GM20431 (cell line): ENCODE data around the gene ELMO1.
"Not testable (repeated sequence)": the region's sequence is repeated elsewhere in the genome, so short reads cannot be mapped to it uniquely, and the experiment has no call there.

Experiments used
- in situ Hi-C: fragments of 300-500 bp; cut with MseI, MboI; formaldehyde crosslinking; loops from one replicate; pipeline ENCODE4 v1.15.0; 2020; ENCODE audit warnings: low sequenced_read_pairs; ENCODE audit not compliant: unreplicated experiment

Gene ELMO1

DNA sequence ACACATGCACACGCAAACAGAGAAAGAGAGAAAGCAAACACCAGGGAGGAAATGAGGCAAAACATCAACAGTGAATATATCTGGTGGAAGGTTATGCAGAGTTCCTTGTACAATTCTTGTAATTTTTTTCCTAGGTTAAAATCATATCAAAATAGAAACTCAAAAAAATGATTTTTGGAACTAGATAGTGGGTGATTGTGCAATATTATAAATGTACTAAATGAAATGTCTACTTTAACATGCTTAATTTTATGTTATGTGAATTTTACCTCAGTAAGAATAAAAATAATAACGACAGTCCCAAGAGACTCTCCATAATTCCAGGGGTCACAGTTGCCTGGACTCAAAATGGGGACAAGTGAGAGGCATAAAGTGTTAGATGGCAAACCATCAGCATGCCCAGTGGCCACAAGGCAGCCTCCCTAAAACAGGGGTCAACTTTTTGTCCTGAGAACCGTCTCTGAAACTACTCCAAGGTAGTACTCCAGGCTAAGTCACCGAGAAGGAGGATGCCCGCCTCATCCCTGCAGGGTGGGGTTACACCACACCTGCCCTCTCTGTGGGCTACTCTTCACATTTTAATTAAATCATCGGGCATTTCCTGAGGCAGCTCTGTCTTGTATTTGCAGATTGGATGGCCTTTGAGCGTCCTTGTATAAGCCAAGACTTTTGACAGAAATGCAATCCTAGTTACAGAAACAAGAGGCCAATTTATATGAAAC, 267.7 kb downstream of the ELMO1 start:
- in situ Hi-C loops: loop anchor here (25.0 kb wide), 2 partner anchors 194 to 694 kb away; no protein-coding TSS in a partner anchor

DNA sequence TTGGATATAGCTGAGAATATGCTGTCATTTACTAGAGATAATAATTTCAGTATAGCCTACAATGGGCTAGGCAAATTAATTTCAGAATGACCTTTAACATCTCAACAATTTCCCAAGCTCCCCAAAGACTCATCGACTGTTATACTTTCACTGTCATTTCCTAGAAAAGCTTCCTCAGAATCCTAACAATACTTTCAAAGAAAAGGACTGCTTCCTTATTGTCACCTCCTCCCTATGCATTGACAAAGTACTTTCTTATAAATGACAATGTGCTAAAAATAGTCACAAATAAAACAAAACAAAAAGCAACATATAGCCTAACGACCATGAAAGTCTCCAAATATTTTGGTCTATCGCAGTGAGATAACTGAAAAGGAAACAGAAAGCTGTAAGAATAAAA, 272.6 kb downstream of the ELMO1 start:
- in situ Hi-C loops: loop anchor here (25.0 kb wide), 2 partner anchors 189 to 689 kb away; no protein-coding TSS in a partner anchor

DNA sequence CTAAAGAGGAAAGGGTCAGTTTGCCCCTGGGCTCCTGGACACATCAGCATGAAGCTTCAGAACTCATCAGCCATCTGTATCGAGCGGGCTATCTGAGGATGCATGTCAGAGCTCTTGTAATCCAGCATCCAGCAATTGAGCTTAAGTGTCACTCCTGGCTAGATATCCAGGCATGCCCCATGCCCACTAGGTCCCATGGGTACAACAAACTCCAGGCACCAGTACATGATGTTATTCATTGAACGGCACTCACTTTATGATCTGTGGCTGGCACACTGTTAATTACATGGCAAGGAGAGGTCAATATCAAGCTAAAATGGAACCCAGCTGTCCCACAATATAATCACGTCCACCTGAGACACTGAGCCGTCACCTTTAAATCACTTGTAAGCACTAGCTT, 274.2 kb downstream of the ELMO1 start:
- in situ Hi-C loops: no loop called here

DNA sequence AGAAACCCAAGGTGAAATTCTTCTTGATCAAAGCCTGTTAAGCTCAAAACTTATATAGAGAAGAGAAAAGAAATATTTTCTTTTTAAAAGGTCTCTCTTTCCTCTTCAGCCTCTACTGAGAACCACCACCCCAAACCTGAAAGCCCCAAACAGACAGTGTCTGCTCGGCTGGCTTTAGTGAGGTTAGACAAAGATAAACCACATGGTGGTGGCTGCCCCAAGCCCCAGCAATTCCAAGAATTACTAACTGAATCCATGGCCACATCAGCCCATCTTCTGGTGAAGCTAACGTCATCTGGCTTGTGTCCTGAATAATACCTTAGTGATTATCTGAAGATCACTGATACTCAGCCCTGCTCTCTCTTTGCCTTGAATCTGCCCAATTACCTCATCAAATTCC, 275.0 kb downstream of the ELMO1 start:
- in situ Hi-C loops: no loop called here

DNA sequence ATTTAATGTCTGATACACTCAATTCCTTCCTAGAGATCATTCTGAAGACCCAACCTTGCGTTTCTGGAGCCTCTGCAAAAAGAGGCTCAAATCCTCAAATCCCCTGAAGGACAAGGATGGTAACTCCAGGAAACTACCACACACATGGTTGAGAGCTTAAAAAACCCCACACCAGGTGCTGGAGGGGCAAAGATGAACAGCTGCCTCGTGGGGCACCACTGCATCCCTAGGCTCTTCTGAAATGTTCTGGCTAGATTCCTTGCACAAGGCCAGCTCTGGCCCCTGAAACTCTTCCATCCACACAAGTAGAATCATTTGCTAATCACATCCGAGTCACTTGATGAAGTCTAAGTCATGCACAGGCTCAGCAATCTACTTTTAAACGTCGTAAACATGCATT, 286.6 kb downstream of the ELMO1 start:
- in situ Hi-C loops: no loop called here

DNA sequence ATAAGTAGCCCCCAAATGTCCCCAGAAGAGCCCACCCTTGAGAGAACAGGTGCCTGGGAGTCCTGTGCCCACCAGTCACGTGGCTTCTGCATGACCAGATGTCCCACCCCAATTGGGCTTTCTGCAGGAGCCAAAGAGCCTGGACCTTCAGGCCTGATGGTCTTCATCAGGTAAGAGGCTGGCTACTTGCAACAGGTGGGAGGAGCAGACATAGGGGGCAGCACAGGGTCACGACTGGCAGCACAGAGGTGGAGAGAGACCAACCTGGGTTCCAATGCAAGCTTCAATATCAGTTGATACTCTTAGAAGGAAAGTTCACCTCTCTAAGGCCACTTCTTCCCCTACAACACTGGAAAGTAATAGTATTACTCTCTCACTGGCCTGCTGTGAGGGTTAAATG, 288.0 kb downstream of the ELMO1 start:
- in situ Hi-C loops: no loop called here

DNA sequence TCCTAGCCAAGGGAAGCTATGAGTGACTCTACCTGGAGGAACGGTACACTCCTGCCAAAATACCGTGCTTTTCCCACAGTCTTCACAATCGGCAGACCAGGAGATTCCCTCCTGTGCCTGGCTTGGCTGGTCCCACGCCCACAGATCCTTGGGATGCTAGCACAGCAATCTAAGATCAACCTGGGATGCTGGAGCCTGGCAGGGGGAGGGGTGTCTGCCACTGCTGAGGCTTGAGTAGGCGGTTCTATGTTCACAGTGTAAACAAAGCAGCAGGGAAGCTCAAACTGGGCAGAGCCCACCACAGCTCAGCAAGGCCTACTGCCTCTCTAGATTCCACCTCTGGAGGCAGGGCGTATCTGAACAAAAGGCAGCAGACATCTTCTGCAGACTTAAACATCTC, 295.3 kb downstream of the ELMO1 start:
- in situ Hi-C loops: no loop called here

DNA sequence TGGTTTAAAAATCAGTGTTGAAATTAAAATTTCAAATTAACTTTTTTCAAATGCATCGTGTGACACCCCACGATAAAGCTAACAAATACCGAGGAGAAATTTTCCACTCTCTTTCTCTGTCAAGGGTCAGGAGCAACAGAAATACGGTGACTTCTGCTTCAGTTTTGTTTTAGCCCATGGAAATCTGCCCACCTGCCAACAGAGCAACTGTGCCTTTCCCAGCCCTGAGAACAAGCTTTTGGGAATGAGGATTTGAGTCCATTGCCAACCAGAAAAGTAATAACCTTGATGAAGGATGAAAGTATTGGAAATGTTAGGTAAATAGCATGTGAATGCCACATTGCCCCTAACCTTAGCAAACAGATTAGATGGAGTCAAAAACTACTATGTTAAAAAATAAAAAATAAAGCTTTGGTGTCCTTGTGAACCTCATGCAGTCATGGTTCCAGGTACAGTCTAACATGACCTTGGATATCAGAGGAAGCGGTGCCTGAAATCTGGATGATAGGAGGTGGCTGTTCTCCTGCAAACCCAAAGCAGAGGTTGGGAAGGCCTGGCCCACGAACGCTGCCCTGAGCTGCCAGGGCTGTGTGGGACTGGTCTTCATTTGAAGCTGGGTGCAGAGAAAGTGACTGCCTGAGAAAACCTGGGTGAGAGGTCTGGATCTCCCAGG, 296.8 kb downstream of the ELMO1 start:
- in situ Hi-C loops: no loop called here

DNA sequence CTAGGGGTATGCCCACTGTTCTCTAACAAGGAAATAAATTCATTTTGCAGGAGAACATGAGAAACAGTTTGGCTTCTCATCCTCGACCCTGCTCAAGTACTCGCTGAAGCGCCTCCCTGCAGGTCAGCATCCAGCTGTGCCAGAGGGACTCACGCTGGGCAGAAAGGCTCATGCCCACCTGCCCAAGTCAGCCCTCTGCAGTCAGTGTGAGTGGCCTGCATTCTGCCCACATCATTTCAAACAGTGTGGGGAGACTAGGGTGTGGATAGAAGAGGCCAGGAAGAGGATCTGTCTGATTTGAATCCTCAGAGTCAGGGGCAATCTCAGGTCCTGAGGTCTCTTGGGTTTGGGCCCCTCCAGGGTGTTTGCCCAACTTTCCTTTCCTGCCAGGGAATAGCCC, 297.8 kb downstream of the ELMO1 start:
- in situ Hi-C loops: no loop called here

DNA sequence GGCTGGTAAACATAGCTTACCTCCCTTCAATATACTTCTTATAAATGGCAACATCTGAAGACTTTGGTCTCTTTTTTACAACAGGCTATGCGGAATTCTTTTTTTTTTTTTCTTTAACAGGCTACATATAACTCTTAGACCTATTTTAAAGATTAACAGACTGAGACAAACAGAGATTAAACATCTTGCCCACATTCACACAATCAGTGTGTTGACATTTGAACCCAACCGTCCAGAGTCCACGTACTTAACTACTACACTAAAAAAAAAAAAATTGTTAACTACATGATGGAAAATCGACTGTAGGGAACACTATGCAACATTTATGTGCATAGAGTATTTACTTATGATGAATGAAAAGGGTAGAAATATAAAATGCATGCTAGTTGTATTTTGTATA, 298.5 kb downstream of the ELMO1 start:
- in situ Hi-C loops: no loop called here

DNA sequence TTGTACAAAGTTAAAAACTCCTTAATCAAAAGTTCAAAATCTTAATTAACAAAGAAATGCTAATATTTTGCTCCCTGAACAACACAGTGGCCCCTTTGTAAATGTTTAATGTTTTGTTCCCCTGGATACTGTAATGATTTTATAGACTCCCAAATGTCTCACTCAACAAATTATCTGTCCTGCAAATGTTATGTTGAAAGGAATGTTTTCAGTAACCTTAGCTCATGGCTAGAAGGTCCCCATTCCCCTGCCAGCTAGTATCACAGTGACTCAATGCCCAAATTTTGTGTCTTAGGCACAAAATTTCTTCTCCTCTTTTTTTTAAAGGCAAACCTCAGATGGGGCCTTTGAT, 298.9 kb downstream of the ELMO1 start:
- in situ Hi-C loops: no loop called here

DNA sequence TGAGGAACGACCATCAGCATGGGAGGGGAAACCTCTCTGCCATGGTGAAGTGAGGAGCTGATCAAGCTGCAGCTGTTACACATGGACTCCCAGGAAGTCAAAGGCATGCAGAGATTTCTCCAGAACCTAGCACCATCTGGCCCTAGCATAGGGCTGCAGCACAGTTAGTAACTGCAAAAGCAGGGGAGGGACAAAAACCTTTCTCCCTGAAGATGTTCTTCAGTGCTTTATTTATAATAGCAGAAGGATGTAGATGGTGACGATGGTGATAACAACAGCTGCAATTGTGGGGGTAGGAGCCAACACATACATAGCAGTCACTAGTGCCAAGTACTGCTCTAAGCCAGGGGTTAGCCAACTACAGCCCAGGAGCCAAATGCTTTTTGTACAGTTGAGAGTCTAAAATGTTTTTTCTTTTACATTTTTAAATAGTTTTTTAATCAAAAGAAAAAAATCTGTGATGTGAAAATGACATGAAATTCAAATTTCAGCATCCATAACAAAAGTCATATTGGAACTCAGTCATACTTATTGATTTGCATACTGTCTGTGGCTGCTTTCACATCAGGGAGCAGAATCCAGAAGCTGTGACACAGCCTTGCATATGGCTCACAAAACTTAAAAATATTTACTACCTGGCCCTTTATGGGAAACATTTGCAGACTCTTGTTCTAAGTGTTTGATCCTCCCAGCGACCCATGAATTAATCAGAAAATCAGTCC, 299.5 kb downstream of the ELMO1 start:
- in situ Hi-C loops: no loop called here

DNA sequence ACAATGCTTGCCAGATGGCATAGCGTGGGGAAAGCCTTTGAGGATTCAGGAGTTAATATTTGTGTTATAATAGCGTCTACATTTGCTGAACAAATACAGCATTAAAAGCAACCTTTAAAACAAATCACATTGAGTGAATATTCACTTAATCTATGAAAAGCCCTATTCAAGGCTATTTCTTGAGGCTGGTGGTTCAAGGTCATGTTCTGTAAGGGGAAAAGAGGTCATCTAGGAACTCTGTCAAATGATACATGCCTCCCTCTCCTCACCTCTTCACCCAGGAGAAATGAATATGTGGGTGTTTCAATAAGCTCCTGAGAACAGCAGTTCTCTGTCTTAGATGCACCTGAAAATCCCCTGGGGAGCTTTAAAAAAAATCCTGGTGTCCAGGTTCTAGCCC, 303.0 kb downstream of the ELMO1 start:
- in situ Hi-C loops: no loop called here

DNA sequence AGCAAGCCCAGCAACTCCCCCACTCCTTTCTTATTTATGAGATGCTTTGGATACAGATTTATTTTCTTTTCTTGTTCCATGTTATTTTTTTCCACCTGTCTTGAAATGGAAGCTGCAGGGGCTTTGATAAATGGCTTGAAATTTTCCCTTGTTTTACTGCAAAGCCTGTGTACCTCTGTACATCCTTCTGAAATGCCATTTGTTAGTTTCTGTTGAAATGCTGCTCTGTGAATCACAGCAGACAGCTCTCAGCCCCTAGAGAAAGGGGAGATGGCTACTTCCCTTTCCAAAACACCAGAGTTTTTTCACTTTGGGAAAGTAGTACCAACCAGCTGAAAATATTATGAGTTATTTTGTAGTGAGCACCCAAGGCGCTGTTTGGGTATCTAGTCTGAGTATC, 304.2 kb downstream of the ELMO1 start:
- in situ Hi-C loops: no loop called here

DNA sequence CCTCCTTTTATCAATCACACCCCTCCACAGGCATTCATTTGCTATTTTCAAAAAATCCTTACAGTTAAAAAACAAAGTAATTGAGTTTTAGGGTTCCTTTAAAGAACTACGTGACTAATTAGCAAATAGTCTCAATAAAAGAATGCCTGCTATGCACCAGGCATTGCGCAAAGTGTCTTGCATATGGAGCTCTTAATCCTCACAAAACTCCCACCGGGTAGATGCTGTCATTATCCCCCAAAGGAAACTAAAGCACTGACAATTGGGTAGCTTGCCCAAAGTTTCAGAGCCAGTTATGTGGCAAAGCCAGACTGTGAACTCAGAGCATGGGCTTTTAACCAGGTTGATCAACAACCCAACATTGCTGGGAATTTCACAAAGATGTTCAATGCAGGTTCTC, 305.7 kb downstream of the ELMO1 start:
- in situ Hi-C loops: no loop called here

DNA sequence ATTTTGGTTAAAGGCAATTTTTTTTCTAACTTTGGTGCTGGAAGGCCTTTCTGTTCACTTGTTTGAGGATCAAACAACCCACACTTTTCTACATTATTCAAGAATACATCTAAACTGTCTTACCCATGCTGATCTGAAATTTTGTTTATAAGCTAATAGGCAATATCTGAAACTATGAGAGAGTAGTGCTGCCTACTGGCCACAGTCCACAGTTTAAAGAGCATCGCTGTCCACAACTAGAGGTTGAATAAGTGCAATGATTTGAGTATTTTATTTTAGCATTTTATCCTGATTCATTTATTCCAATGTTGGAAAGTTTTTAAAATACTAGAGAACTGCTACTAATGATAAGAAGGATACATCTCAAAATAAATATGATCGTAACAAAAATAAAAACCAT, 306.9 kb downstream of the ELMO1 start:
- in situ Hi-C loops: no loop called here

DNA sequence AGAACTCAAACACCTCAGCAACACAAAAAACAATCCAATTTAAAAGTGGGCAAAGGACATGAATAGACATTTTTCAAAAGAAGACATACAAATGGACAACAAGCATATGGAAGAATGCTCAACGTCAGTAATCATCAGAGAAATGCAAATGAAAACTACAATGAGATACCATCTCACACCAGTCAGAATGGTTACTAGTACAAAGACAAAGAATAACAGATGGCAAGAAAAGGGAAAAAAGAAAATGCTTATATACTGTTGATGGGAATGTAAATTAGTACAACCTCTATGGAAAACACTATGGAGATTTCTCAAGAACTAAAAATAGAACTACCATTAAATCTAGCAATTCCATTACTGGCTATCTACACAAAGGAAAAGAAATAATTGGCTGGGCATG, 314.8 kb downstream of the ELMO1 start:
- in situ Hi-C loops: not testable (repeated sequence)

DNA sequence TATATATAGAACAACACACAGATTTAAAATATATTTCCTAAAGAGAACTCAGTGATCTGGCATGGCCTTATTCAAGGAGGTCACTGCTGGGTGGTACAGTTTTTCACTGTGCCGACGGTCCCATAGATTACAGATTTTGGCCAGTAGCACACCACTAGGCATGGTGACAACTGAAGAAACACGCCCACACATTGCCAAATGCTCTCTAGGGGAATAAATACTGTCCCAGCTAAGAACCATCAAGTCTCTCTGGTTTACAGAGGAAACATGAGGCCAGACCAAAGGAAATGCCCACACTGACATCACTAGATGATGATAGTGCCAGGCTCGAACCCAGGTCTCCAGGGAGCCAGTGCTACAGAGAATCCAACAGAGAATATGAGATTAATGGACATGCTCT, 316.8 kb downstream of the ELMO1 start:
- in situ Hi-C loops: no loop called here

DNA sequence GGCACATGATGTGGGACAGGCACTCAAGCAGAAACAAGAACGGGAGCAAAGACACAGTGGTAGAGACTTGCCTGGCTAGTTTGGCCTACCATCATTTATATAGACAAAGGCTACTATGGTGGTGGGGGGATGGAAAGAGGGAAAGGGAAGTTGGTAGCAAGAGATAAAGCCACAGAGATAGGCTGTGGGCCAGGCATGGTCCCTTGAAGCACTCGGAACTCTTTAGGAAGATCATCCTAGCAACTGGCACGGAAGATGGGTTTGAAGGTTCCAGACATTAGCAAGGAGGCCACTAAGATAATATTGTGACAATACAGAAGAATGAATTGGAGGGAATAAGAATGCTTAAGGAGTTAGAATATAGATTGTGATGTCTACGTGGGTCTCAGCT, 319.6 kb downstream of the ELMO1 start:
- in situ Hi-C loops: no loop called here

DNA sequence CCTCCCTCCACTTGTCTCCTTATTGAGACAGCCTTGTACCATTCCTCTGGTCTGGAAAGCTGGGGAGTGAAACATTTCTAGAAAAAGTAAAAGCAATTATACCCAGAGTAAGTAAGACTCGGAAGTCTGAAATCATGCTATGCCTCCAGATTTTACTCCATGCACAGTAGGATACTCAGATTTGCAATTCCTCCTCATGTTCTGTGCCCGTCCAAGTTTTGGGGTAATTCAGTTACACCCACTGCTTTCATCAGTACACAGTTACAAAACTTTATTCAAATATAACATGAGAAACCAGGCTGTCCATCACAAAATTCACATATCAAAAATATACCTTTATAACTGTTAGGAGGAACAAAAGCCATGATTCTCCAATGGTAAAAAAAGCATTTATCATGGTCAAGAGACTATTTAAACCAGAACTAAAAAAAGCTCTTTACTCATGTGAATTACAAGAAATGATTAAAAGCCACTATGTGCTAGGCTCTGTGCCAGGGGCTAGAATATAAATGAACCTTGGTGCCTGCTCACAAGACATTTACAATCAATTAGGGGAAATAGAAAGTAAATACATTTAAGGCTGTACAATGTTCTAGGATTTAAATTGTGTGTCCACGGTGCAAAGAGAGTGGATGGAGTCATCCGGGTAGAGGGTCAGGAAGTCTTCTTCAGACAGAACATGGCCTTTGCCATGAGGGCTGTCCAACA, 320.2 kb downstream of the ELMO1 start:
- in situ Hi-C loops: no loop called here
